Measurements from ENCODE around the gene RPS23. TPM values are rescaled to one million over a fixed set of nuclear protein-coding genes. Genes with fewer than 3 reads are reported as not detected.

RPS23 gene
- 1,000 to 10,000 TPM; 2,570 to 2,655 (median 2,586) TPM for total RNA-seq

GRCh38 chr5:82277987-82278710 is at the start of gene RPS23:
Gene RPS23, minus strand, starts transcription at chr5:82278354. Its CDS starts 31 bp downstream, at chr5:82278323.
- Mint-ChIP-seq H3K4me1 (ENCODE audit: low read depth) (peaks cover 36% of the 10 kb centered on the region), H3K4me3 (peak within 1 kb of the TSS; percentile 89), H3K9me3 (no peaks in the 10 kb centered on the region), H3K36me3 (ENCODE audit: insufficient read depth) (peaks cover 48% of the 10 kb centered on the region), H3K27me3 (ENCODE audit: low read depth) (no peaks in the 10 kb centered on the region)
- DNase-seq: peak; percentile 82
- peak; percentile 90 to 92 for ATAC-seq

- Mint-ChIP-seq H3K4me3 (no peak overlapping the region), H3K4me1 (ENCODE audit: low read depth) (no peaks in the 10 kb centered on the region), H3K9me3 (no peaks in the 10 kb centered on the region), H3K36me3 (ENCODE audit: insufficient read depth) (no peaks in the 10 kb centered on the region), H3K27me3 (ENCODE audit: low read depth) (peaks cover 17% of the 10 kb centered on the region)
- ATAC-seq (no peak), DNase-seq (no peak)
Observed at GRCh38 chr5:82327941-82328340, 49.8 kb upstream of the RPS23 start.

- ATAC-seq: no peak
- no peak for DNase-seq
- H3K4me3 Mint-ChIP-seq: no peak overlapping the region
- H3K36me3 Mint-ChIP-seq (ENCODE audit: insufficient read depth): no peaks in the 10 kb centered on the region
- H3K9me3 Mint-ChIP-seq: no peaks in the 10 kb centered on the region
- no peaks in the 10 kb centered on the region for H3K4me1 Mint-ChIP-seq (ENCODE audit: low read depth)
- H3K27me3 Mint-ChIP-seq (ENCODE audit: low read depth): peaks cover 29% of the 10 kb centered on the region
Observed at GRCh38 chr5:82325996-82326395, 47.8 kb upstream of the RPS23 start.

- no peak for ATAC-seq
- Mint-ChIP-seq H3K4me3 (no peak overlapping the region), H3K9me3 (no peaks in the 10 kb centered on the region), H3K36me3 (ENCODE audit: insufficient read depth) (no peaks in the 10 kb centered on the region), H3K4me1 (ENCODE audit: low read depth) (no peaks in the 10 kb centered on the region), H3K27me3 (ENCODE audit: low read depth) (peaks cover 29% of the 10 kb centered on the region)
- DNase-seq: no peak
Observed at GRCh38 chr5:82325155-82325554, 47.0 kb upstream of the RPS23 start.

- Mint-ChIP-seq H3K4me1 (ENCODE audit: low read depth) (no peaks in the 10 kb centered on the region), H3K9me3 (no peaks in the 10 kb centered on the region), H3K36me3 (ENCODE audit: insufficient read depth) (no peaks in the 10 kb centered on the region), H3K4me3 (no peak overlapping the region), H3K27me3 (ENCODE audit: low read depth) (peaks cover 31% of the 10 kb centered on the region)
- DNase-seq: no peak
- no peak for ATAC-seq
Observed at GRCh38 chr5:82320966-82321365, 42.8 kb upstream of the RPS23 start.

- ATAC-seq (no peak), DNase-seq (no peak)
- H3K4me3 Mint-ChIP-seq: no peak overlapping the region
- no peaks in the 10 kb centered on the region for H3K36me3 Mint-ChIP-seq (ENCODE audit: insufficient read depth)
- H3K4me1 Mint-ChIP-seq (ENCODE audit: low read depth): no peaks in the 10 kb centered on the region
- peaks cover 29% of the 10 kb centered on the region for H3K27me3 Mint-ChIP-seq (ENCODE audit: low read depth)
- H3K9me3 Mint-ChIP-seq: no peaks in the 10 kb centered on the region
Observed at GRCh38 chr5:82319651-82320376, 41.7 kb upstream of the RPS23 start.

- Mint-ChIP-seq H3K27me3 (ENCODE audit: low read depth) (peaks cover 28% of the 10 kb centered on the region), H3K36me3 (ENCODE audit: insufficient read depth) (no peaks in the 10 kb centered on the region), H3K9me3 (no peaks in the 10 kb centered on the region), H3K4me1 (ENCODE audit: low read depth) (no peaks in the 10 kb centered on the region), H3K4me3 (no peak overlapping the region)
- DNase-seq (no peak), ATAC-seq (no peak)
Observed at GRCh38 chr5:82319192-82319591, 41.0 kb upstream of the RPS23 start.

GRCh38 chr5:82314964-82315758 is 37.0 kb upstream of the RPS23 start:
- H3K4me3 Mint-ChIP-seq: no peak overlapping the region
- no peak for DNase-seq
- no peaks in the 10 kb centered on the region for H3K9me3 Mint-ChIP-seq
- H3K27me3 Mint-ChIP-seq (ENCODE audit: low read depth): peaks cover 6% of the 10 kb centered on the region
- ATAC-seq: no peak
- H3K36me3 Mint-ChIP-seq (ENCODE audit: insufficient read depth): peaks cover 2% of the 10 kb centered on the region
- H3K4me1 Mint-ChIP-seq (ENCODE audit: low read depth): no peaks in the 10 kb centered on the region

- ATAC-seq (no peak), DNase-seq (no peak)
- Mint-ChIP-seq H3K27me3 (ENCODE audit: low read depth) (peaks cover 3% of the 10 kb centered on the region), H3K36me3 (ENCODE audit: insufficient read depth) (peaks cover 7% of the 10 kb centered on the region), H3K4me3 (no peak overlapping the region), H3K4me1 (ENCODE audit: low read depth) (no peaks in the 10 kb centered on the region), H3K9me3 (peaks cover 6% of the 10 kb centered on the region)
Observed at GRCh38 chr5:82313016-82313415, 34.9 kb upstream of the RPS23 start.

- no peaks in the 10 kb centered on the region for H3K27me3 Mint-ChIP-seq (ENCODE audit: low read depth)
- peaks cover 6% of the 10 kb centered on the region for H3K9me3 Mint-ChIP-seq
- peak; percentile 9 for DNase-seq
- peaks cover 7% of the 10 kb centered on the region for H3K36me3 Mint-ChIP-seq (ENCODE audit: insufficient read depth)
- H3K4me3 Mint-ChIP-seq: no peak overlapping the region
- ATAC-seq: no peak
- no peaks in the 10 kb centered on the region for H3K4me1 Mint-ChIP-seq (ENCODE audit: low read depth)
Observed at GRCh38 chr5:82312373-82312856, 34.3 kb upstream of the RPS23 start.

GRCh38 chr5:82309091-82309531 is 31.0 kb upstream of the RPS23 start:
- no peaks in the 10 kb centered on the region for H3K27me3 Mint-ChIP-seq (ENCODE audit: low read depth)
- H3K4me1 Mint-ChIP-seq (ENCODE audit: low read depth): no peaks in the 10 kb centered on the region
- no peak overlapping the region for H3K4me3 Mint-ChIP-seq
- ATAC-seq (no peak), DNase-seq (no peak)
- peaks cover 14% of the 10 kb centered on the region for H3K36me3 Mint-ChIP-seq (ENCODE audit: insufficient read depth)
- H3K9me3 Mint-ChIP-seq: peaks cover 6% of the 10 kb centered on the region

- no peaks in the 10 kb centered on the region for H3K4me1 Mint-ChIP-seq (ENCODE audit: low read depth)
Observed at GRCh38 chr5:82308416-82308815, 30.3 kb upstream of the RPS23 start.

GRCh38 chr5:82307451-82307850 is 29.3 kb upstream of the RPS23 start:
- H3K4me3 Mint-ChIP-seq: no peak overlapping the region
- DNase-seq (no peak), ATAC-seq (no peak)
- peaks cover 14% of the 10 kb centered on the region for H3K36me3 Mint-ChIP-seq (ENCODE audit: insufficient read depth)
- H3K4me1 Mint-ChIP-seq (ENCODE audit: low read depth): no peaks in the 10 kb centered on the region
- H3K9me3 Mint-ChIP-seq: peaks cover 6% of the 10 kb centered on the region
- no peaks in the 10 kb centered on the region for H3K27me3 Mint-ChIP-seq (ENCODE audit: low read depth)

More at GRCh38 chr5:82308416-82308815, 30.3 kb upstream of the RPS23 start:
- H3K27me3 Mint-ChIP-seq (ENCODE audit: low read depth): no peaks in the 10 kb centered on the region
- DNase-seq (no peak), ATAC-seq (no peak)
- no peak overlapping the region for H3K4me3 Mint-ChIP-seq
- peaks cover 6% of the 10 kb centered on the region for H3K9me3 Mint-ChIP-seq
- peaks cover 14% of the 10 kb centered on the region for H3K36me3 Mint-ChIP-seq (ENCODE audit: insufficient read depth)

GRCh38 chr5:82306151-82306550 is 28.0 kb upstream of the RPS23 start:
- Mint-ChIP-seq H3K9me3 (peaks cover 6% of the 10 kb centered on the region), H3K36me3 (ENCODE audit: insufficient read depth) (peaks cover 12% of the 10 kb centered on the region), H3K4me3 (no peak overlapping the region), H3K4me1 (ENCODE audit: low read depth) (no peaks in the 10 kb centered on the region), H3K27me3 (ENCODE audit: low read depth) (no peaks in the 10 kb centered on the region)
- no peak for ATAC-seq
- no peak for DNase-seq

All from activated T-cell treated with anti-CD3 and anti-CD28 coated beads, Interleukin-2, amount 50 U/mL, for 4 hours (primary cell).